Colonic mucosa (tissue), 4 donors: ENCODE measurements around the gene KIAA1217. TPM values are rescaled to one million over a fixed set of nuclear protein-coding genes. Genes with fewer than 3 reads are reported as not detected.

Experiments
- DNase-seq: peaks from one replicate; pipeline ENCODE4 v3.0.0-alpha.2; 2020
- H3K27ac ChIP-seq: fragments of 200-600 bp; one replicate; pipeline ENCODE4 v1.8.0; 2021
- H3K27me3 ChIP-seq: fragments of 200-600 bp; one replicate; pipeline ENCODE4 v1.8.0; 2021
- H3K36me3 ChIP-seq: fragments of 200-600 bp; one replicate; pipeline ENCODE4 v1.8.0; 2021
- H3K4me1 ChIP-seq: fragments of 200-600 bp; one replicate; pipeline ENCODE4 v1.8.0; 2021; ENCODE audit warnings: mild to moderate bottlenecking
- H3K4me3 ChIP-seq: fragments of 200-600 bp; one replicate; pipeline ENCODE4 v1.8.0; 2021
- H3K9ac ChIP-seq, 2 donors: one replicate each; pipeline ENCODE4 v1.7.0; 2013; ENCODE audit warnings: control low read depth in 2 of 2, low read depth in 2 of 2, low read length in 2 of 2
- H3K9me3 ChIP-seq: fragments of 200-600 bp; one replicate; pipeline ENCODE4 v1.8.0; 2021
- CTCF ChIP-seq: fragments of 200-600 bp; IDR thresholded peaks from one replicate; pipeline ENCODE4 v1.8.0; 2022; ENCODE audit warnings: antibody characterized with exemption, mild to moderate bottlenecking
- intact Hi-C: fragments of 100-400 bp; cut with DNase I; formaldehyde crosslinking; loops from one replicate; pipeline ENCODE4 v1.14.1; 2022
- total RNA-seq, 2 donors: library from RNA; stranded (reverse); fragmentation: NEBNext Ultra II Directional in 1 of 2; extraction: Animal tissue kit (Norgen Biotek cat#: 25700) in 1 of 2; gene quantifications; one replicate each; pipeline ENCODE4 v1.2.1, GENCODE V29; 2021
- donor health status: healthy.
- donor health status: DM: no; HTN: no; CAD: no.
- donor health status: DM: no; HTN: no; CAD: no.

KIAA1217 gene
- total RNA-seq, 2 donors from 2014 or later = 34.2 to 61.2 TPM

- Histone ChIP-seq H3K4me3 (no peak overlapping the region), H3K27me3 (no peaks in the 10 kb centered on the region), H3K36me3 (no peaks in the 10 kb centered on the region), H3K9ac (no peak overlapping the region), H3K9me3 (no peaks in the 10 kb centered on the region), H3K4me1 (no peaks in the 10 kb centered on the region), H3K27ac (no peak overlapping the region)
- no peak for DNase-seq
- intact Hi-C loops = no loop called here
- no peak for TF ChIP-seq CTCF
Measured at GRCh38 chr10:24228642-24229041, 19.7 kb downstream of the KIAA1217 start.

- H3K9ac ChIP-seq = no peak overlapping the region
Measured at GRCh38 chr10:24229909-24230308, 21.0 kb downstream of the KIAA1217 start.

GRCh38 chr10:24231200-24231599 is 22.3 kb downstream of the KIAA1217 start:
- TF ChIP-seq CTCF = no peak
- intact Hi-C loops = no loop called here
- no peak for DNase-seq
- Histone ChIP-seq H3K27me3 (no peaks in the 10 kb centered on the region), H3K27ac (no peak overlapping the region), H3K9me3 (no peaks in the 10 kb centered on the region), H3K9ac (no peak overlapping the region), H3K36me3 (no peaks in the 10 kb centered on the region), H3K4me3 (no peak overlapping the region), H3K4me1 (no peaks in the 10 kb centered on the region)

More at GRCh38 chr10:24229909-24230308, 21.0 kb downstream of the KIAA1217 start:
- DNase-seq = no peak
- no peaks in the 10 kb centered on the region for H3K27me3 ChIP-seq
- intact Hi-C loops = no loop called here
- no peaks in the 10 kb centered on the region for H3K4me1 ChIP-seq
- no peaks in the 10 kb centered on the region for H3K36me3 ChIP-seq
- H3K4me3 ChIP-seq = no peak overlapping the region
- TF ChIP-seq CTCF = no peak
- H3K9me3 ChIP-seq = no peaks in the 10 kb centered on the region
- no peak overlapping the region for H3K27ac ChIP-seq

GRCh38 chr10:24234784-24235183 is 25.8 kb downstream of the KIAA1217 start:
- Histone ChIP-seq H3K9ac (no peak overlapping the region), H3K36me3 (no peaks in the 10 kb centered on the region), H3K27me3 (no peaks in the 10 kb centered on the region), H3K9me3 (no peaks in the 10 kb centered on the region), H3K4me1 (peaks cover 5% of the 10 kb centered on the region), H3K27ac (no peak overlapping the region), H3K4me3 (no peak overlapping the region)
- no peak for DNase-seq
- no peak for TF ChIP-seq CTCF
- intact Hi-C loops = no loop called here

GRCh38 chr10:24235471-24235870 is 26.5 kb downstream of the KIAA1217 start:
- Histone ChIP-seq H3K27ac (no peak overlapping the region), H3K9me3 (no peaks in the 10 kb centered on the region), H3K27me3 (no peaks in the 10 kb centered on the region), H3K9ac (no peak overlapping the region), H3K36me3 (no peaks in the 10 kb centered on the region), H3K4me1 (peaks cover 5% of the 10 kb centered on the region), H3K4me3 (no peak overlapping the region)
- no peak for DNase-seq
- intact Hi-C loops = no loop called here
- no peak for TF ChIP-seq CTCF
